ENCODE data around the gene SLC43A2.

DNA sequence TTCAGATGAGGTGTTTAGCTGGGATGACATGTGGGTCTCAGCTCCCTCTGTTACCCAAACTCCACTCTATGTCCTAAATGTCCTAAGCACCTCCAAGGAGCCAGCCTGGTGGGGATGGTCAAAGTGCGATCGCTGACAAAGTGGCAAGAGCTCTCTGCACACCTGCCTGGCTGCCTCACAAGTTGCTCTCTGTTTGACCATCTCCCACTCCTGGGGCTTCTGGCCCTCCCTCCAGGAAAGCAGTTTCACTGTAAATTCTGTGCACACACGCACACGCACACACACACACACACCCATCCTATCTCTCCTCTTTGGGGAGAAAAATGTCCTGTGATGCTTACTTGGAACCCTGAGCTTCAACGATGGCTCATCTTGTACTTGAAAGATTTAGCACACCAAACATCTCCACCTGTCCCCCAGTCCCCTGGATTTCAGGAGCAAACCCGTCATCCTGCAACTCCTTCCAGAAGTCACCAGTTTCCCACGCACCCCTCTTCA lies 67.7 kb downstream of the SLC43A2 start:
- TF ChIP-seq, protein P1, sequence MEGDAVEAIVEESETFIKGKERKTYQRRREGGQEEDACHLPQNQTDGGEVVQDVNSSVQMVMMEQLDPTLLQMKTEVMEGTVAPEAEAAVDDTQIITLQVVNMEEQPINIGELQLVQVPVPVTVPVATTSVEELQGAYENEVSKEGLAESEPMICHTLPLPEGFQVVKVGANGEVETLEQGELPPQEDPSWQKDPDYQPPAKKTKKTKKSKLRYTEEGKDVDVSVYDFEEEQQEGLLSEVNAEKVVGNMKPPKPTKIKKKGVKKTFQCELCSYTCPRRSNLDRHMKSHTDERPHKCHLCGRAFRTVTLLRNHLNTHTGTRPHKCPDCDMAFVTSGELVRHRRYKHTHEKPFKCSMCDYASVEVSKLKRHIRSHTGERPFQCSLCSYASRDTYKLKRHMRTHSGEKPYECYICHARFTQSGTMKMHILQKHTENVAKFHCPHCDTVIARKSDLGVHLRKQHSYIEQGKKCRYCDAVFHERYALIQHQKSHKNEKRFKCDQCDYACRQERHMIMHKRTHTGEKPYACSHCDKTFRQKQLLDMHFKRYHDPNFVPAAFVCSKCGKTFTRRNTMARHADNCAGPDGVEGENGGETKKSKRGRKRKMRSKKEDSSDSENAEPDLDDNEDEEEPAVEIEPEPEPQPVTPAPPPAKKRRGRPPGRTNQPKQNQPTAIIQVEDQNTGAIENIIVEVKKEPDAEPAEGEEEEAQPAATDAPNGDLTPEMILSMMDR (IDR thresholded peaks at IDR 0.05) = no peak
- TF ChIP-seq POLR2A (IDR thresholded peaks at IDR 0.05) (no peak), POLR2AphosphoS5 (IDR thresholded peaks at IDR 0.05) (no peak)

Measured in sigmoid colon (tissue), 4 donors.